Measurements from ENCODE around the gene MGMT. TPM values are rescaled to one million over a fixed set of nuclear protein-coding genes. Genes with fewer than 3 reads are reported as not detected.

Gene MGMT
- total RNA-seq, 1 donor from 2014 or later: 25.9 TPM

DNA sequence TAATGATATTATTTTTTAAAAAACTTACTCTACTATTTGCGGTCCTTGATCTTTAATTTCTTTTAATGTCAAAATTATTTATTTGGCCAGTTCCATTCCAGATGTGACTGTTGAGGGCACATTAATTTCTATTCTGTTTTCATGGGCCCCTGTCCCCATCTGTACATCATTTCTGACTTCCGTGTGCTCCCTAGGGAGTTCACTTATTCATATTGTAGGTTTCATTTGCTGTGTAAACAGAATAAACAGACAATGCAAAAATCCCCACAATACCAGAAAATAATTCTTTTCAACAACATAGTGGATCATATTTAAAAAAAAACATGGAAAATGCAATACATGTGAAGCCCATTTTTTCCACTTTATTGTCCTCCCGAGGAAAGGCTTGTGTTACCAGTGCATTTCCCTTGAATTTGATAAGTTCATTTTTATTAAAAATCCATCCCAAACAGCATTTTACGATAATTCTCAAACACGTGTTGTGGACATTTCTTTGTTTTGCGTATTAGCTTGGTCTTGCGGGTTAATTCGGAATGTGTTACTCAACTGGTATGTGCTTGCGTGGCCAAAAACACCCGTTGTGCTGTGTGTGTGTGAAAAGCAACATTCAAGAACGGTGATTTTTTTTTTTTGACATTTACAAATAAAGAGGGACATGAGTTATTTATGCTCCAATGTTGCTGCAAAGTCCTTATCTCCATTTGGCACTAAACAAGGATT lies 138.4 kb downstream of the MGMT start:
- Mint-ChIP-seq H3K27me3 (ENCODE audit: unreplicated experiment) (peaks cover 2% of the 10 kb centered on the region), H3K36me3 (ENCODE audit: low read depth, unreplicated experiment) (no peaks in the 10 kb centered on the region), H3K4me3 (ENCODE audit: unreplicated experiment) (no peak overlapping the region), H3K9me3 (ENCODE audit: unreplicated experiment) (no peaks in the 10 kb centered on the region), H3K27ac (ENCODE audit: unreplicated experiment) (no peak overlapping the region), H3K4me1 (ENCODE audit: unreplicated experiment) (peaks cover 10% of the 10 kb centered on the region)
- no peak for DNase-seq (ENCODE audit: low spot score)
- TF ChIP-seq, protein P1, sequence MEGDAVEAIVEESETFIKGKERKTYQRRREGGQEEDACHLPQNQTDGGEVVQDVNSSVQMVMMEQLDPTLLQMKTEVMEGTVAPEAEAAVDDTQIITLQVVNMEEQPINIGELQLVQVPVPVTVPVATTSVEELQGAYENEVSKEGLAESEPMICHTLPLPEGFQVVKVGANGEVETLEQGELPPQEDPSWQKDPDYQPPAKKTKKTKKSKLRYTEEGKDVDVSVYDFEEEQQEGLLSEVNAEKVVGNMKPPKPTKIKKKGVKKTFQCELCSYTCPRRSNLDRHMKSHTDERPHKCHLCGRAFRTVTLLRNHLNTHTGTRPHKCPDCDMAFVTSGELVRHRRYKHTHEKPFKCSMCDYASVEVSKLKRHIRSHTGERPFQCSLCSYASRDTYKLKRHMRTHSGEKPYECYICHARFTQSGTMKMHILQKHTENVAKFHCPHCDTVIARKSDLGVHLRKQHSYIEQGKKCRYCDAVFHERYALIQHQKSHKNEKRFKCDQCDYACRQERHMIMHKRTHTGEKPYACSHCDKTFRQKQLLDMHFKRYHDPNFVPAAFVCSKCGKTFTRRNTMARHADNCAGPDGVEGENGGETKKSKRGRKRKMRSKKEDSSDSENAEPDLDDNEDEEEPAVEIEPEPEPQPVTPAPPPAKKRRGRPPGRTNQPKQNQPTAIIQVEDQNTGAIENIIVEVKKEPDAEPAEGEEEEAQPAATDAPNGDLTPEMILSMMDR (IDR thresholded peaks at IDR 0.05; ENCODE audit: unreplicated experiment): no peak

DNA sequence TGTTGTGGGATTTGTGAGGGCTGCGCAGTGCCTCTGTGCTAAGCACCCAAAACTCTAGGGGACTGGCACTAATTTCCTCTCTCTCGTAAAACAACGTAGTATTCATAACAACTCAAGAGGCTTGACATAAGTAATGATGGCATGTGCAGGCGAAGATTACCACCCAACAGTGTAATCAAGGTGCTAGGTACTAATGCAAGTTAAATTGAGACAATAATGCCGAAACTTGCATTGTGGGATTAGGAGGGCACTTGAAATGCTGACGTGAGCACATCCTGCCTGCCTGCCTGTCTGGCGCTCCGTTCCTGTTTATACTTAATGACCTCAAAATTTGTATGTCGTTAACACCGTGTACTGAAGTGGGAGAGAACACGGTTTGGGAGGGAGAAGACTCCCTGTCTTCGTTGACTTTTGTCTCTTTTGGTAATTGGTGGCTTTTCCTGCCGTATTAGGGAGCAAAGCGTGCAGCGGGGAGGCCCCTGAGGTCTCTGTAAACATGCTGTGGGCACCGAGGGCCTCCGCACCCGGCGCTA lies 139.0 kb downstream of the MGMT start:
- TF ChIP-seq, protein P1 (IDR thresholded peaks at IDR 0.05; ENCODE audit: unreplicated experiment): no peak
- peaks cover 14% of the 10 kb centered on the region for H3K4me1 Mint-ChIP-seq (ENCODE audit: unreplicated experiment)
- peak overlapping the region; percentile 4 for H3K27ac Mint-ChIP-seq (ENCODE audit: unreplicated experiment)
- no peak overlapping the region for H3K4me3 Mint-ChIP-seq (ENCODE audit: unreplicated experiment)
- peaks cover 2% of the 10 kb centered on the region for H3K27me3 Mint-ChIP-seq (ENCODE audit: unreplicated experiment)
- no peak for DNase-seq (ENCODE audit: low spot score)
- no peaks in the 10 kb centered on the region for H3K9me3 Mint-ChIP-seq (ENCODE audit: unreplicated experiment)
- peaks cover 2% of the 10 kb centered on the region for H3K36me3 Mint-ChIP-seq (ENCODE audit: low read depth, unreplicated experiment)

DNA sequence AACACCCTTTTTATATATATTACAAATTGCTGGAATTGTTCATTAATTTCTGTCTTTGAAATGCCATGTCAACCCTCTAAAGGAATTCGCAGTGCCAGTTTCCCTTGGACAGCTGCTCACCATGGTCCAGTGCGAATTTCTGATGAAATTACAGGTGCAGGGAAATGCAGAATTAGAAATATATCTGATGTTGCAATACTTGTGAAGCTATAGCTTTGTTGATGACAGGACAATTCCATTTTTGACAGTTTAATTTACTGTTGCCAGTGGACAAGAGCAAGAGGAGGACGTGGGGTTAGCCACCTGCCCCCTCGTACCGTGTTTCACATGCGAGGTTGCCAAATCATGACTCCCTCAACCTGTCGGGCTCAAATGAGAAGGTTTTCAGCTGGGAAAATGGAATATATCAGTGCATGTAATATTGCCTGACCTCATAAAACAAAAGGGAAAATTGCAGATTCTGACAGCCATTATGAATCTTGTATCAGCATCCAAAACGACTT lies 140.6 kb downstream of the MGMT start:
- peaks cover 26% of the 10 kb centered on the region for H3K4me1 Mint-ChIP-seq (ENCODE audit: unreplicated experiment)
- H3K9me3 Mint-ChIP-seq (ENCODE audit: unreplicated experiment): no peaks in the 10 kb centered on the region
- H3K27me3 Mint-ChIP-seq (ENCODE audit: unreplicated experiment): peaks cover 2% of the 10 kb centered on the region
- no peak overlapping the region for H3K4me3 Mint-ChIP-seq (ENCODE audit: unreplicated experiment)
- TF ChIP-seq, protein P1 (IDR thresholded peaks at IDR 0.05; ENCODE audit: unreplicated experiment): no peak
- H3K27ac Mint-ChIP-seq (ENCODE audit: unreplicated experiment): no peak overlapping the region
- DNase-seq (ENCODE audit: low spot score): no peak
- H3K36me3 Mint-ChIP-seq (ENCODE audit: low read depth, unreplicated experiment): peaks cover 4% of the 10 kb centered on the region

DNA sequence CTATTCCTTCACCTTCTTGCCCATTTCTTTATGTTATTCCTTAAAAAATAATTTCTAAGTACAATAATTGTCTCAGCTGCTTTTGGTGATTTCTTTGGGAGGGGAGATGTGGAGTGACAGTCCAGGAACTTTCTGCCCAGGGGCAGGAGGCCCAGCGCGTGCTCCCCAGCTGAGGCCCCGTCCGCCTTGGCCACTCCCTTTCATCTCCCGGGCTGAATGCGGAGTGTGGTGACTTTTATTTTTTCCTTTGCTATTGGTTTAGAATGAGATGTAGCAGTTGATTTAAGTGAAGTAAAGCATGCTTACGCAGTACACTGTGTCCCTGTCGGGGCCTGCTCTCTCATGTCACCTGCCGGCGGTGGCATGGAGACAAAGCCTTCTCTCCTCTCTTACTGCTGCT lies 141.6 kb downstream of the MGMT start:
- TF ChIP-seq, protein P1 (IDR thresholded peaks at IDR 0.05; ENCODE audit: unreplicated experiment): no peak
- no peak overlapping the region for H3K27ac Mint-ChIP-seq (ENCODE audit: unreplicated experiment)
- H3K36me3 Mint-ChIP-seq (ENCODE audit: low read depth, unreplicated experiment): peaks cover 4% of the 10 kb centered on the region
- no peaks in the 10 kb centered on the region for H3K9me3 Mint-ChIP-seq (ENCODE audit: unreplicated experiment)
- H3K4me3 Mint-ChIP-seq (ENCODE audit: unreplicated experiment): no peak overlapping the region
- peaks cover 29% of the 10 kb centered on the region for H3K4me1 Mint-ChIP-seq (ENCODE audit: unreplicated experiment)
- H3K27me3 Mint-ChIP-seq (ENCODE audit: unreplicated experiment): peaks cover 2% of the 10 kb centered on the region
- no peak for DNase-seq (ENCODE audit: low spot score)

DNA sequence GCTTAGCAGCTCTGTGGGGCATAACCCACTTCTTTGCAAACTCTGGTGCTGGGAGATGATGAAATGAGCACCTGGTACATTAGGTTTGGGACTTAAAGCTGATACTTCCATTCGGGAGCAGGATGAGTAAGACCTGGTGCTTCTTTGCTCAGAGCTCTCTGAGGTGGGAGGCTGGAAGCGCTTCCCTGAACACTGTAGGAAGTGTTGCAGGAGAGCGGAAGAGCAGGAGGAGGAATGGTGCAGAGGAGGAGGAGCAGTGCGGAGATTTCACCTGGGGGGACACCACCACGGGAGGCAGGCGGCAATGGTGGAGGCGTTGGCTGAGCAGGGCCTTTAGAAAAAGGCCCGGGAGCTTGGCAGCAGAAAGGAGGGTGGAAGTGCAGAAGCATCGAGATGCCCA lies 142.5 kb downstream of the MGMT start:
- Mint-ChIP-seq H3K4me1 (ENCODE audit: unreplicated experiment) (peaks cover 29% of the 10 kb centered on the region), H3K9me3 (ENCODE audit: unreplicated experiment) (no peaks in the 10 kb centered on the region), H3K36me3 (ENCODE audit: low read depth, unreplicated experiment) (peaks cover 4% of the 10 kb centered on the region), H3K27me3 (ENCODE audit: unreplicated experiment) (peaks cover 4% of the 10 kb centered on the region), H3K27ac (ENCODE audit: unreplicated experiment) (no peak overlapping the region), H3K4me3 (ENCODE audit: unreplicated experiment) (no peak overlapping the region)
- DNase-seq (ENCODE audit: low spot score): no peak
- TF ChIP-seq, protein P1 (IDR thresholded peaks at IDR 0.05; ENCODE audit: unreplicated experiment): no peak
